Left cardiac atrium (tissue), 2 donors: ENCODE measurements around the gene CHRM5. TPM values are rescaled to one million over a fixed set of nuclear protein-coding genes. Genes with fewer than 3 reads are reported as not detected.

Experiments
- total RNA-seq, 2 donors: library from RNA; stranded (reverse); fragmentation: NEBNext Ultra II Directional; extraction: Animal tissue kit (Norgen Biotek cat#: 25700); gene quantifications; one replicate each; pipeline ENCODE4 v1.2.1, GENCODE V29; 2021
- donor health status: DM: no; HTN: yes; CAD: no; lungs with severe emphysema.
- donor health status: DM: yes; HTN: yes; CAD: no.

The CHRM5 gene
- total RNA-seq, 2 donors from 2014 or later, result not detected

Other genes starting within 250 kb of the CHRM5 start
- gene AVEN, start 70.7 kb downstream of the CHRM5 start, total RNA-seq, result 10 to 100 TPM; 16.5 to 16.7 TPM
- 10 to 100 TPM; 63.9 to 88.7 TPM for gene EMC7, start 133.4 kb downstream of the CHRM5 start, total RNA-seq
- gene PGBD4, start 133.6 kb downstream of the CHRM5 start, total RNA-seq, result 1 to 10 TPM; 1.9 to 2.2 TPM
- gene KATNBL1, start 241.6 kb downstream of the CHRM5 start, total RNA-seq, result 10 to 100 TPM; 18.9 to 24.8 TPM